ENCODE measurements around the gene KCTD21.
A peak's percentile ranks its signal among the peaks of the same experiment; 100 is the strongest.

Gene KCTD21

DNA sequence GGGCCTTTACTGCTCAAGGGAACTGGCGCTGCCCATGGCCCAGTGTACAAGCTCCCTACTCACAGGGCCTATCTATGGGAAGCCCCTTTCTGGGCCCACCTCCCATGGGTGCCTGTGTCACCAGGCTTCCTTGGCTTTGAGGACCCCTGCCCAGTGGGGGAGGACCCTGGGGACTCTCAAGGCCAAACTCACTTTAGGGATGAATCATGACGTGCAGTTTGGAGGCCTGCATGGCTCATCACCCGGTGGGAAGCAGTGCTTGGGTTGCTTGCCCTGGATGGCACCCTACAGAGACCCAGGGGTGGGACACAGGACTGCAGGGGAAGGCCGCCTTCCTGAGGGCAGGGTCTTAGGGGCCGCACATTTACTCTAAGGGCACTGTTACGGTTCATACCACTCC, 16.5 kb downstream of the KCTD21 start:
- H3K27ac ChIP-seq: no peak overlapping the region
- TF ChIP-seq, protein P1, sequence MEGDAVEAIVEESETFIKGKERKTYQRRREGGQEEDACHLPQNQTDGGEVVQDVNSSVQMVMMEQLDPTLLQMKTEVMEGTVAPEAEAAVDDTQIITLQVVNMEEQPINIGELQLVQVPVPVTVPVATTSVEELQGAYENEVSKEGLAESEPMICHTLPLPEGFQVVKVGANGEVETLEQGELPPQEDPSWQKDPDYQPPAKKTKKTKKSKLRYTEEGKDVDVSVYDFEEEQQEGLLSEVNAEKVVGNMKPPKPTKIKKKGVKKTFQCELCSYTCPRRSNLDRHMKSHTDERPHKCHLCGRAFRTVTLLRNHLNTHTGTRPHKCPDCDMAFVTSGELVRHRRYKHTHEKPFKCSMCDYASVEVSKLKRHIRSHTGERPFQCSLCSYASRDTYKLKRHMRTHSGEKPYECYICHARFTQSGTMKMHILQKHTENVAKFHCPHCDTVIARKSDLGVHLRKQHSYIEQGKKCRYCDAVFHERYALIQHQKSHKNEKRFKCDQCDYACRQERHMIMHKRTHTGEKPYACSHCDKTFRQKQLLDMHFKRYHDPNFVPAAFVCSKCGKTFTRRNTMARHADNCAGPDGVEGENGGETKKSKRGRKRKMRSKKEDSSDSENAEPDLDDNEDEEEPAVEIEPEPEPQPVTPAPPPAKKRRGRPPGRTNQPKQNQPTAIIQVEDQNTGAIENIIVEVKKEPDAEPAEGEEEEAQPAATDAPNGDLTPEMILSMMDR (conservative IDR thresholded peaks at IDR 0.05): no peak
- no peak for TF ChIP-seq ZFX (IDR thresholded peaks at IDR 0.05)

DNA sequence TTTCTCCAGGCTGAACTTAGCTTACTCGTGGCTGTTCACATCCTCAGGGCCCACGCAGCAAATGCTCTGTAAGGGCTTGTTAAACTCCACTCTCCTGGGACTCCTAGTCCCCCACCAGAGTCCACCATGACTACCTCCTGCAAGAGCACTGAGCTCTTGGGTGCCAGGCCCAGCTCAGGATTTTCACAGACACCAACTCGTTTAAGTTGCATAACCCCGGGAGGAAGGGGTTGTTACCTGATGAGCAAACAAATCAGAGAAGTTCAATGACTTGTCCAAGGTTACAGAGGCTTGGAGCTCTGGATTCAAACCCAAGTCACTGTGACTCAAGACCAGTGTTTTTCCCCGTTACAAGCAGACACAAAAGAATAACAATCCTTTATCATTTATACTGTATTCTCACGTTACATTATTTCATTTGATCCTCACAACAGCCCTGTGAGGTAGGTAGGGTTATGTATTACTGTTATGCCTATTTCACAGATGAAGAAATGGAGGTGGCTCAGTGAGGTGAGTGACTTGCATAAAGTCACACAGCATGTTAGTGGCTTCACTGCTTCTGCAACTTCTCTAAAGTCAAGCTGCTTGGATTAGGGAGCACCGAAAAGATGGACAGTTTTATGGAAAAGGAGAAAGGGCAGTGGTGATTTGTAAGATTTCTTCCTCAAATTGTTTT, 17.4 kb downstream of the KCTD21 start:
- TF ChIP-seq, protein P1 (conservative IDR thresholded peaks at IDR 0.05): no peak
- TF ChIP-seq ZFX (IDR thresholded peaks at IDR 0.05): no peak
- peak overlapping the region; percentile 81 for H3K27ac ChIP-seq

DNA sequence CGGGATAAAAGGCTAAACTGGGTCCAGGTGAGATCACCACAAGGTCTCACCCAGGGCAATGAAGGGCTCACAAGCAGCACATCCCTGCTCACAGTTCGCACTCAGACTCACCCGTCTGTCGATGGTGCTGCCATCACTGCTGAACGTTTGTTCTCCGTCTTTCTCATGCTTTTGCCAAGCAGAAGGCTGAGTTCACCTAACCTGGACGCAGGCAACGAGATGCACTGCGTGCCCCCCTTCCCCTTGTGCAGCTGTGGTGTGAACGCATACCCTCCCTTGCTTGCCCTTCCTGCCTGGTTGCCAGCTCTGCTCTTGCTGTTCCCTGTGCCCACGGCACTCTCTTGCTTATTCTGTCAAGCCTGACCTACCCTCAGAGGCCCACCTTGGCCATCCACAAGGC, 18.0 kb downstream of the KCTD21 start:
- TF ChIP-seq, protein P1 (conservative IDR thresholded peaks at IDR 0.05): no peak
- no peak for TF ChIP-seq ZFX (IDR thresholded peaks at IDR 0.05)
- peak overlapping the region; percentile 81 for H3K27ac ChIP-seq

DNA sequence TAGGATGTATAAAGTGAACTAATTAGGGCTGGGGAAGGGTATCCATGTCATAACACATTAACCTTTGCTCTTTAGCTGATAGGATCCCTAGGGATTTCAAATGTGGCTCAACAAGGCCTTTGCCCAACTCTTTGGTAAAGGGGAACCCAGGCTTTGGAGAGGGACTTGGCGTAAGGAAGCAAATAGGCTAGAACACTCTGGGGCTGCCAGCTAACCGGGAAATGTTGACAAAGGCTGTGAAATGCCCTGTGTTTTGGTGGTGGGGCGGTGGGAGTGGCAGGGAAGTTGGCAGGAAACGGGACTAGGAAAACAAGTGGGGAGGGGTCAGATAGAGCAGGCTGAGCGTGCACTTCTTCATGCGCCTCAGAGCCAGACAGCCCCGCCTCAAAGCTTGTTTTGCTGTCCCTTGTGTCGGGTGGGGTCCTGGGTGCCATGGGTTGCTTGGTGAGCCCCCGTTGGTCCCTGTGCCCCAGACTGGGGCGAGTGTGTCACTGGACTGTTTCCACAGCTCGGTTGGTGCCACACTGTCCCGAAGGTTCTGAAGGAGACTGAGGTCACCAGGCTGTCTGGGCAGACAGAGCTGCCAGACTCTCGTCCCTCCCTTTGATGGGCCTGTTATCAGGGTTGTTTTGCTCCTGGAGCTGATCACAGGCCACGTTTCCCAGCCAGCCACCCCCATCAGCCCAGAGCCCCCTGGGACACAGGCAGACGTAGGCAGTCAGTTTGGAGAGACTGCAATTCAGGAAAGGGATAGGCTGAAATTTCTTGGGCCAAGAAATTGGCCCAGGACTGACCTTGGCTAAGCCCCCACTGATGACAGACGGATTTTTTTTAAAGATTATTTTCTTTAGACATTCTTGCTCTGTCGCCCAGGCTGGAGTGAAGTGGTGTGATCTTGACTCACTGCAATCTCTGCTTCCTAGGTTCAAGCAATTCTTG, 19.6 kb downstream of the KCTD21 start:
- TF ChIP-seq, protein P1 (conservative IDR thresholded peaks at IDR 0.05): no peak
- TF ChIP-seq ZFX (IDR thresholded peaks at IDR 0.05): no peak
- H3K27ac ChIP-seq: peak overlapping the region; percentile 81

- TF ChIP-seq ZFX (IDR thresholded peaks at IDR 0.05): no peak
- TF ChIP-seq, protein P1 (conservative IDR thresholded peaks at IDR 0.05): no peak
- H3K27ac ChIP-seq: peak overlapping the region; percentile 81
Measured at GRCh38 chr11:78166855-78167469, 21.5 kb downstream of the KCTD21 start.

GRCh38 chr11:78164471-78164870, 24.0 kb downstream of the KCTD21 start:
- TF ChIP-seq ZFX (IDR thresholded peaks at IDR 0.05): no peak
- no peak overlapping the region for H3K27ac ChIP-seq

DNA sequence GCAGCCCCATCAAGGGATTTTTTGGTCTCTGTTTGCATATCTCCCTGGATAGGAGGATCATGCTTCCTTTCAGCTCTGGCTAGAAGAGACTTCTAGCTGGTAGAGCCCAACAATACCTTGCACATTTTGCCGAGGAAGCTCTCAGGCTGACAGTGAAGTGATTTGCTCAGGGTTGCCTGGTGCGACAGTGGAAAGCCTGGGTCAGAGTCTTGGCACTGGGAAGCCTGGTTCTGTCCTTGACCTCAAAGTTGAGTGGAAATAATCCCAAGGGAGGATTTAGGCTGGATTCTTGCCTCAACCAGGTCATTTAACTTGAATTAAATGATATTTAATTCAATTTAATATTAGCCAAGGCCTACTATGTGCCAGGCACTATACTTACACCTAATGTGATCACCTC, 24.6 kb downstream of the KCTD21 start:
- H3K27ac ChIP-seq: no peak overlapping the region
- TF ChIP-seq, protein P1 (conservative IDR thresholded peaks at IDR 0.05): no peak
- TF ChIP-seq ZFX (IDR thresholded peaks at IDR 0.05): no peak
